ENCODE results near the gene RNF208. TPM values are rescaled to one million over a fixed set of nuclear protein-coding genes. Genes with fewer than 3 reads are reported as not detected.

Gene RNF208
- total RNA-seq, 1 donor from 2014 or later: 4.3 TPM

- H3K36me3 Mint-ChIP-seq (ENCODE audit: low read depth, unreplicated experiment): peaks cover 7% of the 10 kb centered on the region
- no peak for TF ChIP-seq CTCF (IDR thresholded peaks at IDR 0.05; ENCODE audit: insufficient read depth, low read depth, low read length)
These were observed 7.4 kb downstream of the RNF208 start for GRCh38 chr9:137214620-137215019.

GRCh38 chr9:137213160-137214060 lies 8.6 kb downstream of the RNF208 start:
- H3K27me3 Mint-ChIP-seq (ENCODE audit: low read depth, unreplicated experiment): no peaks in the 10 kb centered on the region
- Histone ChIP-seq H3K9ac (ENCODE audit: low read length) (no peak overlapping the region), H3K27me3 (ENCODE audit: insufficient read depth, low read length) (no peaks in the 10 kb centered on the region), H3K4me2 (ENCODE audit: low read length) (no peak overlapping the region), H3K27ac (ENCODE audit: low read depth, low read length) (no peak overlapping the region), H3K36me3 (ENCODE audit: insufficient read depth, low read length) (no peaks in the 10 kb centered on the region), H2AFZ (ENCODE audit: low read depth, low read length) (no peak overlapping the region), H3K79me2 (ENCODE audit: insufficient read depth, low read length) (no peaks in the 10 kb centered on the region), H3K4me1 (ENCODE audit: insufficient read depth, low read length) (peaks cover under 1% of the 10 kb centered on the region), H4K20me1 (ENCODE audit: insufficient read depth, low read length) (peaks cover under 1% of the 10 kb centered on the region), H3K9me3 (ENCODE audit: insufficient read depth, low read depth, low read length) (no peaks in the 10 kb centered on the region), H3K4me3 (ENCODE audit: insufficient read depth, low read depth, low read length) (no peak overlapping the region)
- TF ChIP-seq CTCF (IDR thresholded peaks at IDR 0.05; ENCODE audit: insufficient read depth, low read depth, low read length) (no peak), EZH2 (IDR thresholded peaks at IDR 0.05; ENCODE audit: insufficient read depth, low read length) (no peak)
- H3K36me3 Mint-ChIP-seq (ENCODE audit: low read depth, unreplicated experiment): peaks cover 7% of the 10 kb centered on the region
- H3K4me1 Mint-ChIP-seq (ENCODE audit: low read depth, unreplicated experiment): peaks cover 1% of the 10 kb centered on the region
- DNase-seq (ENCODE audit: low read depth): no peak
- H3K4me3 Mint-ChIP-seq (ENCODE audit: unreplicated experiment): peak overlapping the region; percentile 50
- H3K27ac Mint-ChIP-seq (ENCODE audit: unreplicated experiment): no peak overlapping the region
- no peaks in the 10 kb centered on the region for H3K9me3 Mint-ChIP-seq (ENCODE audit: unreplicated experiment)
- no peak for FAIRE-seq

More at GRCh38 chr9:137214620-137215019, 7.4 kb downstream of the RNF208 start:
- no peak overlapping the region for H3K27ac Mint-ChIP-seq (ENCODE audit: unreplicated experiment)
- no peak overlapping the region for H3K4me3 ChIP-seq (ENCODE audit: insufficient read depth, low read depth, low read length)
- H3K27me3 ChIP-seq (ENCODE audit: insufficient read depth, low read length): no peaks in the 10 kb centered on the region
- H2AFZ ChIP-seq (ENCODE audit: low read depth, low read length): no peak overlapping the region
- H3K9me3 ChIP-seq (ENCODE audit: insufficient read depth, low read depth, low read length): no peaks in the 10 kb centered on the region
- peaks cover 9% of the 10 kb centered on the region for H3K4me1 ChIP-seq (ENCODE audit: insufficient read depth, low read length)
- no peaks in the 10 kb centered on the region for H3K27me3 Mint-ChIP-seq (ENCODE audit: low read depth, unreplicated experiment)
- H3K9ac ChIP-seq (ENCODE audit: low read length): no peak overlapping the region
- FAIRE-seq: no peak
- H3K27ac ChIP-seq (ENCODE audit: low read depth, low read length): no peak overlapping the region
- DNase-seq (ENCODE audit: low read depth): no peak
- H3K79me2 ChIP-seq (ENCODE audit: insufficient read depth, low read length): no peaks in the 10 kb centered on the region
- peaks cover 6% of the 10 kb centered on the region for H3K4me1 Mint-ChIP-seq (ENCODE audit: low read depth, unreplicated experiment)
- H3K4me2 ChIP-seq (ENCODE audit: low read length): no peak overlapping the region
- H3K9me3 Mint-ChIP-seq (ENCODE audit: unreplicated experiment): no peaks in the 10 kb centered on the region
- no peaks in the 10 kb centered on the region for H3K36me3 ChIP-seq (ENCODE audit: insufficient read depth, low read length)
- H3K4me3 Mint-ChIP-seq (ENCODE audit: unreplicated experiment): no peak overlapping the region
- peaks cover 8% of the 10 kb centered on the region for H4K20me1 ChIP-seq (ENCODE audit: insufficient read depth, low read length)

- TF ChIP-seq EZH2 (IDR thresholded peaks at IDR 0.05; ENCODE audit: insufficient read depth, low read length): no peak
- TF ChIP-seq CTCF (IDR thresholded peaks at IDR 0.05; ENCODE audit: insufficient read depth, low read depth, low read length): no peak
- H3K27ac ChIP-seq (ENCODE audit: low read depth, low read length): no peak overlapping the region
- H3K9me3 ChIP-seq (ENCODE audit: insufficient read depth, low read depth, low read length): no peaks in the 10 kb centered on the region
- no peaks in the 10 kb centered on the region for H3K4me1 ChIP-seq (ENCODE audit: insufficient read depth, low read length)
- Mint-ChIP-seq H3K4me3 (ENCODE audit: unreplicated experiment) (no peak overlapping the region), H3K4me1 (ENCODE audit: low read depth, unreplicated experiment) (peaks cover 1% of the 10 kb centered on the region), H3K36me3 (ENCODE audit: low read depth, unreplicated experiment) (peaks cover 7% of the 10 kb centered on the region), H3K9me3 (ENCODE audit: unreplicated experiment) (no peaks in the 10 kb centered on the region), H3K27me3 (ENCODE audit: low read depth, unreplicated experiment) (no peaks in the 10 kb centered on the region), H3K27ac (ENCODE audit: unreplicated experiment) (no peak overlapping the region)
- H2AFZ ChIP-seq (ENCODE audit: low read depth, low read length): no peak overlapping the region
- no peaks in the 10 kb centered on the region for H3K36me3 ChIP-seq (ENCODE audit: insufficient read depth, low read length)
- H4K20me1 ChIP-seq (ENCODE audit: insufficient read depth, low read length): no peaks in the 10 kb centered on the region
- no peak overlapping the region for H3K4me3 ChIP-seq (ENCODE audit: insufficient read depth, low read depth, low read length)
- FAIRE-seq (no peak), DNase-seq (ENCODE audit: low read depth) (no peak)
- peaks cover 2% of the 10 kb centered on the region for H3K79me2 ChIP-seq (ENCODE audit: insufficient read depth, low read length)
- no peak overlapping the region for H3K9ac ChIP-seq (ENCODE audit: low read length)
- H3K27me3 ChIP-seq (ENCODE audit: insufficient read depth, low read length): no peaks in the 10 kb centered on the region
- H3K4me2 ChIP-seq (ENCODE audit: low read length): no peak overlapping the region
These were observed 9.5 kb downstream of the RNF208 start for GRCh38 chr9:137212520-137212919.
